GM21423 (cell line): ENCODE results near the gene NOD2.
A peak's percentile ranks its signal among the peaks of the same experiment; 100 is the strongest.

Experiments
- ATAC-seq: cut with Tn5 transposase; IDR thresholded peaks from one replicate; pipeline ENCODE4 v1.9.1; 2021; ENCODE audit warnings: mild to moderate bottlenecking, moderate library complexity; ENCODE audit not compliant: unreplicated experiment

NOD2 gene

GRCh38 chr16:50712560-50712898 lies 19.1 kb downstream of the NOD2 start:
- no peak for ATAC-seq

GRCh38 chr16:50712956-50713355 lies 19.6 kb downstream of the NOD2 start:
- ATAC-seq = no peak

- no peak for ATAC-seq
These were observed 23.7 kb downstream of the NOD2 start for GRCh38 chr16:50717091-50717490.

- no peak for ATAC-seq
These were observed 24.1 kb downstream of the NOD2 start for GRCh38 chr16:50717494-50717893.

- no peak for ATAC-seq
These were observed 24.8 kb downstream of the NOD2 start for GRCh38 chr16:50718061-50718760.

- ATAC-seq = no peak
These were observed 25.5 kb downstream of the NOD2 start for GRCh38 chr16:50718761-50719400.

- ATAC-seq = no peak
These were observed 26.3 kb downstream of the NOD2 start for GRCh38 chr16:50719401-50720337.

- no peak for ATAC-seq
These were observed 28.4 kb downstream of the NOD2 start for GRCh38 chr16:50721549-50722404.

GRCh38 chr16:50722405-50722737 lies 29.0 kb downstream of the NOD2 start:
- ATAC-seq = no peak

- no peak for ATAC-seq
These were observed 29.6 kb downstream of the NOD2 start for GRCh38 chr16:50722960-50723359.

GRCh38 chr16:50724306-50724705 lies 30.9 kb downstream of the NOD2 start:
- no peak for ATAC-seq

GRCh38 chr16:50731130-50731988 lies 38.0 kb downstream of the NOD2 start:
- ATAC-seq = no peak

GRCh38 chr16:50731989-50732832 lies 38.8 kb downstream of the NOD2 start:
- no peak for ATAC-seq

- ATAC-seq = no peak
These were observed 40.1 kb downstream of the NOD2 start for GRCh38 chr16:50733468-50733867.

- peak; percentile 39 for ATAC-seq
These were observed 42.3 kb downstream of the NOD2 start for GRCh38 chr16:50735629-50736122.

- no peak for ATAC-seq
These were observed 43.0 kb downstream of the NOD2 start for GRCh38 chr16:50736448-50736847.

GRCh38 chr16:50737420-50737959 lies 44.1 kb downstream of the NOD2 start:
- ATAC-seq = no peak

- no peak for ATAC-seq
These were observed 45.6 kb downstream of the NOD2 start for GRCh38 chr16:50739031-50739430.

GRCh38 chr16:50740736-50741135 lies 47.3 kb downstream of the NOD2 start:
- no peak for ATAC-seq
